ENCODE results near the gene GJA4. TPM values are rescaled to one million over a fixed set of nuclear protein-coding genes. Genes with fewer than 3 reads are reported as not detected.

Gene GJA4
- total RNA-seq, 4 donors from 2014 or later: 1.9 to 5.2 (median 3.2) TPM; not detected in 1

DNA sequence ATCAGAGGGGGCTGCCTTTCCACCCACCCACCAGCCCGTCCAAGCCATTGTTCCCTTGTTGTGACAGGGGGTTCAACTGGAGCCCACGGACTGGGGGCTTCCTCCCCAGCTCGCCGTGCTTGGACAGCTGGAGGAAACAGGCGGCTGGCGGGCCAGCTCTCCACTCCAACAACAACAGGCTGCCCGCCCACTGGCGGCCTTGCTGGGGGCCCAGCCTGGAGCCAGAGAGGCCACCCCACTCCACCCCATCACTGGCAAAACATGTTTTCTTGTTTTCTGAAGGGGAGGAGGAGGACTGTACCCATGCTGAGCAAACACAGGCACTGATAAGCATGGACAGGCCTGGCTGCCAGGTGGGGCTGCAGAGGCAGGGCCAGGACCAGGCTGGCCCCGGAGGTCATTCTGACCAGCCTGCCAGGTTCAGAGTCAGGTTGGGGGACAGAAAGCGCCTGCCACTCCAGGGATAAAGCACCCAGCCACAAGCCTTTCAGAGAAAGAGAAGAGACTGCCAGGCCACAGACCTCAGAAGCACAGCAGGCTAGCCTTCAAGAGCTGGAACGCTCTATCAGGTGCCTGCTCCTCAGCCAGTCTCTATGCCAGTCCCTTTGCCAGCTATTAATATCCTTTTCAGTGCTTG, 32.8 kb downstream of the GJA4 start:
- no peaks in the 10 kb centered on the region for H3K27me3 ChIP-seq
- 62% methylated on average over 9 of the region's 11 CpGs; no CpG with 5 or more reads in 1 of the 2 donors for WGBS, 2 donors (ENCODE audit: low coverage in 1 of 2)
- no peak overlapping the region for H3K27ac ChIP-seq
- intact Hi-C loops (cut with DNase I; ENCODE audit: low total_unique reads): no loop called here
- no peak overlapping the region for H3K4me3 ChIP-seq
- no peak for TF ChIP-seq EP300 (IDR thresholded peaks at IDR 0.05; ENCODE audit: low read depth)
- no peak for TF ChIP-seq POLR2AphosphoS5 (IDR thresholded peaks at IDR 0.05)
- no peak for TF ChIP-seq POLR2A (IDR thresholded peaks at IDR 0.05)
- TF ChIP-seq, protein P1, sequence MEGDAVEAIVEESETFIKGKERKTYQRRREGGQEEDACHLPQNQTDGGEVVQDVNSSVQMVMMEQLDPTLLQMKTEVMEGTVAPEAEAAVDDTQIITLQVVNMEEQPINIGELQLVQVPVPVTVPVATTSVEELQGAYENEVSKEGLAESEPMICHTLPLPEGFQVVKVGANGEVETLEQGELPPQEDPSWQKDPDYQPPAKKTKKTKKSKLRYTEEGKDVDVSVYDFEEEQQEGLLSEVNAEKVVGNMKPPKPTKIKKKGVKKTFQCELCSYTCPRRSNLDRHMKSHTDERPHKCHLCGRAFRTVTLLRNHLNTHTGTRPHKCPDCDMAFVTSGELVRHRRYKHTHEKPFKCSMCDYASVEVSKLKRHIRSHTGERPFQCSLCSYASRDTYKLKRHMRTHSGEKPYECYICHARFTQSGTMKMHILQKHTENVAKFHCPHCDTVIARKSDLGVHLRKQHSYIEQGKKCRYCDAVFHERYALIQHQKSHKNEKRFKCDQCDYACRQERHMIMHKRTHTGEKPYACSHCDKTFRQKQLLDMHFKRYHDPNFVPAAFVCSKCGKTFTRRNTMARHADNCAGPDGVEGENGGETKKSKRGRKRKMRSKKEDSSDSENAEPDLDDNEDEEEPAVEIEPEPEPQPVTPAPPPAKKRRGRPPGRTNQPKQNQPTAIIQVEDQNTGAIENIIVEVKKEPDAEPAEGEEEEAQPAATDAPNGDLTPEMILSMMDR (IDR thresholded peaks at IDR 0.05): no peak
- in situ Hi-C loops (cut with MboI; ENCODE audit: low pct_ligation_motif_present in 1 of 4, low pct_unique_long_range_greater_than_20kb in 1 of 4, low sequenced_read_pairs in 3 of 4): no loop called here
- H3K9me3 ChIP-seq: no peaks in the 10 kb centered on the region
- H3K4me1 ChIP-seq: peaks cover 0 to 13% (median 0%) of the 10 kb centered on the region in 4 donors
- DNase-seq: peak; percentile 19
- H3K36me3 ChIP-seq: no peaks in the 10 kb centered on the region

DNA sequence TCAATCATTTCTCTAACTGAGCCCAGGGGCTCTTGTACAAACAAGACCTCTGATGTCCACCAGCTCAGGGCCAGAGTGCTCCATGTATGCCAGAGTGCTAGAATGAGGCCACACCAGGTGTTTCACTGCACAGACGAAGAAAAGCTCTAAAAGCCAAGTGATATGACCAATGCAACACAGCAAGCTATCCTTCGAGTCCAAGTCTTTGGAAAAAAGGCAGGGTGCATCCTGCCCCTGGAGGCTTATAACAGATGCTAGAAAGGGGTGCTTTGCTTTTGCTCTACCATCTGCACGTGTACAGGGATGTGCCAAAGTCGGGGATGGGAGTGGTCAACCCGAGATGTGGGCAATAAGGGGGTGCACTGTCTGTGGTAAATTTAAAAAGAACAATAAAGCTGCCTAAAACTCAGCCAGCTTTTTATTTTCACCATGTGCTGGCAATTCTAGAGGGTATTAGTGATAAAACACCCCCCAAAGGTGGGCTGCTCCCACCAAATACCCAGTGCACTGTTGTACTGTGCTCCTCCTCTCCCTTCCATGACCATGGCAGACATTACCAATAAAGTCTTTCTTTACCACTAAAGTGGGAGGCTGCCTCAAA, 34.6 kb downstream of the GJA4 start:
- Histone ChIP-seq H3K9me3 (no peaks in the 10 kb centered on the region), H3K27me3 (no peaks in the 10 kb centered on the region), H3K27ac (no peak overlapping the region), H3K36me3 (no peaks in the 10 kb centered on the region), H3K4me3 (no peak overlapping the region), H3K4me1 (peaks cover 0 to 13% (median 0%) of the 10 kb centered on the region in 4 donors)
- no peak for DNase-seq
- intact Hi-C loops (cut with DNase I; ENCODE audit: low total_unique reads): no loop called here
- TF ChIP-seq POLR2A (IDR thresholded peaks at IDR 0.05) (no peak), EP300 (IDR thresholded peaks at IDR 0.05; ENCODE audit: low read depth) (no peak), POLR2AphosphoS5 (IDR thresholded peaks at IDR 0.05) (no peak)
- TF ChIP-seq, protein P1 (IDR thresholded peaks at IDR 0.05): no peak
- in situ Hi-C loops (cut with MboI; ENCODE audit: low pct_ligation_motif_present in 1 of 4, low pct_unique_long_range_greater_than_20kb in 1 of 4, low sequenced_read_pairs in 3 of 4): no loop called here
- WGBS, 2 donors (ENCODE audit: low coverage in 1 of 2): 83% methylated on average over 5 of the region's 5 CpGs; no CpG with 5 or more reads in 1 of the 2 donors

GRCh38 chr1:34828611-34829010, 35.8 kb downstream of the GJA4 start:
- TF ChIP-seq, protein P1 (IDR thresholded peaks at IDR 0.05): no peak
- TF ChIP-seq POLR2AphosphoS5 (IDR thresholded peaks at IDR 0.05) (no peak), EP300 (IDR thresholded peaks at IDR 0.05; ENCODE audit: low read depth) (no peak), POLR2A (IDR thresholded peaks at IDR 0.05) (no peak)
- no peak for DNase-seq
- no peak overlapping the region for H3K27ac ChIP-seq
- H3K4me1 ChIP-seq: peaks cover 0 to 13% (median 0%) of the 10 kb centered on the region in 4 donors
- intact Hi-C loops (cut with DNase I; ENCODE audit: low total_unique reads): no loop called here
- no peak overlapping the region for H3K4me3 ChIP-seq
- no peaks in the 10 kb centered on the region for H3K9me3 ChIP-seq
- no peaks in the 10 kb centered on the region for H3K27me3 ChIP-seq
- in situ Hi-C loops (cut with MboI; ENCODE audit: low pct_ligation_motif_present in 1 of 4, low pct_unique_long_range_greater_than_20kb in 1 of 4, low sequenced_read_pairs in 3 of 4): no loop called here
- 82% methylated on average over 2 of the region's 2 CpGs; no CpG with 5 or more reads in 1 of the 2 donors for WGBS, 2 donors (ENCODE audit: low coverage in 1 of 2)
- H3K36me3 ChIP-seq: no peaks in the 10 kb centered on the region

DNA sequence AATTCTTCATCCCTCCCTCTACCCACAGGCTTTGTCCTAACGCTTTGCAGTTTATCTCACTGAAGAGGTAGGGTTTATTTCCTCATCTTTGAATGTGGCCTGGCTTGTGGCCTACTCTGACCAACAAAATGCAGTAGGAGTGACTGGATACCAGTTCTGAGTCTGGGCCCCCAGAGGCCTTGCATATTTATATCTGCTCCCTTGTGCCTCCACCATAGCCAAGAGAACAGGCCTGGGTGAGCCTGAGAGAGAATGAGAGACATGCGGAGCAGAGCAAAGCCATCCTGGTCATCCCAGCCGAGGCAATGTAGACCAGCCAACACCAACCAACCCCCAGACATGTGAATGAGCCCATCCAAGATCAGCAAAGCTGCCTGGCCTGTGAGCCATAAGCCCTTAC, 36.5 kb downstream of the GJA4 start:
- Histone ChIP-seq H3K27me3 (no peaks in the 10 kb centered on the region), H3K9me3 (no peaks in the 10 kb centered on the region), H3K36me3 (no peaks in the 10 kb centered on the region), H3K27ac (no peak overlapping the region), H3K4me3 (no peak overlapping the region), H3K4me1 (peaks cover 0 to 13% (median 0%) of the 10 kb centered on the region in 4 donors)
- intact Hi-C loops (cut with DNase I; ENCODE audit: low total_unique reads) (no loop called here), in situ Hi-C loops (cut with MboI; ENCODE audit: low pct_ligation_motif_present in 1 of 4, low pct_unique_long_range_greater_than_20kb in 1 of 4, low sequenced_read_pairs in 3 of 4) (no loop called here)
- DNase-seq: no peak
- 86% methylated on average over 3 of the region's 3 CpGs; no CpG with 5 or more reads in 1 of the 2 donors for WGBS, 2 donors (ENCODE audit: low coverage in 1 of 2)
- TF ChIP-seq, protein P1 (IDR thresholded peaks at IDR 0.05): no peak
- TF ChIP-seq POLR2AphosphoS5 (IDR thresholded peaks at IDR 0.05): no peak
- no peak for TF ChIP-seq POLR2A (IDR thresholded peaks at IDR 0.05)
- no peak for TF ChIP-seq EP300 (IDR thresholded peaks at IDR 0.05; ENCODE audit: low read depth)
